Hematopoietic multipotent progenitor cell treated with erythropoietin and hydrocortisone succinate and interleukin-3 and kit ligand, for 4 days (in vitro differentiated cells): ENCODE results near the gene CAPN3.
A peak's percentile ranks its signal among the peaks of the same experiment; 100 is the strongest.

Experiments
- DNase-seq: peaks from one replicate; pipeline ENCODE4 v3.0.0-alpha.2; 2015

CAPN3 gene

DNA sequence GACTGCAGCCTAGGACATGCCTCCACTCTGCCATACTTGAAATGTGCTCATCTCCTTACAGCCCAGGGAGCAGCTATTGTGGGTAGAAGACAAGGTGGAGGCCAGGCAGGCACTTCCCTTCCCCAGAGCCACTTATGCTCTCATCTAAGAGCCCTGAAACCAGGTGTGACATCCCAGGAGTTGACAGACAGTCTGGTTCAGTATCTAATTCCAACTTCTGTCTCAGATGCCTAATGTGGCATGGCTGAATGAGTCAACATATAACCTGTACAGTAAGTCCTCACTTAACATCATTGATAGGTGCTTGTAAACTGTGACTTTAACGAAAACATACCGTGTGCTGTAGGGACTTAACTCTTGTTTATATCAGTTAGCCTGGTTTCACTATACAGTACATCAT lies 1.2 kb upstream of the CAPN3 start:
- no peak for DNase-seq

GRCh38 chr15:42359985-42360384 lies 684 bp downstream of the CAPN3 start:
- no peak for DNase-seq

DNA sequence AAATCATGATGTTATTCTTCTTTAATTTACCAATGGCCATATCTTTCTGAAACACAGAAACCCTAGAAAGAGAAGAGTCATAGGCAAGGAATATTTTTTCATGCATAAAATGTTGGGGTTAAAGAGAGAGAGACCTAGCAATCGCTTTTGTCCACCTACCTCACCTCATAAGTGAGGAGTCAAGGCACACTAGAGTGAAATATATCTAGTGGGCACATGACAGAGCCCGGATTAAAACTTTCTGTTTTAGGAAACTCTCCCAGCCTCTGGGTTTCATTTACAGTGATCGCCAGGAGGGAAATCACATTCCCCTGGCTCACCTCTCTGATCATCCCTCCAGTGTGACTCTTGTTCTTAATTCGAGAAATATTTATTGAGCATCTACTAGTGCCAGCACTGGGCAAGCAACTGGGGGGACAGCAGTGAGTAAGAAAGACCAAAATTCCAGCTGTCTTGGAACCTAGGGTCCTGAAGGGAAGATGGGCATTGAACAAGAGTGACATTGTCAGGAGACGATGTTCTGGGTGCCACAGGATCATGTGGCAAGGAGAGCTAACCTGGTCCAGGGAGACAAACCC lies 1.3 kb downstream of the CAPN3 start:
- no peak for DNase-seq

- no peak for DNase-seq
These were observed 4.2 kb downstream of the CAPN3 start for GRCh38 chr15:42363487-42363886.

GRCh38 chr15:42363942-42364341 lies 4.6 kb downstream of the CAPN3 start:
- DNase-seq: no peak

DNA sequence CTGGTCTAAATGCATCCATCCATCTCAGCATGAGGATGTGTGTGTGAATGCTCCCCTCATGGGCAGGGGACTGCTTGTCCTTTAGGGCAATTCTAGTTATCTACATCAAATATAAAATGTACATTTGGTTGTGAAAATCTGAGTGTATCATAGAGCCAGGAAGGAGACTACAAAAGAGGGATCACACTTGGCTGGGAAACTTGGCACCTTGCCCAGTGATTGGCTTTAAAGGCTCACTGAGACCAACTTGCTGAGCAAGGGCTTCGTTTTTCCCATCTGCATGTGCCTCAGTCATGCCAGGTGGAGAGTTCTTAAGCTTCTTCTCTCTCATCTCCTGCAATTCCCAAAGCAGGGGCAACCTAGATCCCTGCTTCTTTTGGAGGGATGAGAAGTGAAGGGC lies 5.2 kb downstream of the CAPN3 start:
- DNase-seq: no peak

DNA sequence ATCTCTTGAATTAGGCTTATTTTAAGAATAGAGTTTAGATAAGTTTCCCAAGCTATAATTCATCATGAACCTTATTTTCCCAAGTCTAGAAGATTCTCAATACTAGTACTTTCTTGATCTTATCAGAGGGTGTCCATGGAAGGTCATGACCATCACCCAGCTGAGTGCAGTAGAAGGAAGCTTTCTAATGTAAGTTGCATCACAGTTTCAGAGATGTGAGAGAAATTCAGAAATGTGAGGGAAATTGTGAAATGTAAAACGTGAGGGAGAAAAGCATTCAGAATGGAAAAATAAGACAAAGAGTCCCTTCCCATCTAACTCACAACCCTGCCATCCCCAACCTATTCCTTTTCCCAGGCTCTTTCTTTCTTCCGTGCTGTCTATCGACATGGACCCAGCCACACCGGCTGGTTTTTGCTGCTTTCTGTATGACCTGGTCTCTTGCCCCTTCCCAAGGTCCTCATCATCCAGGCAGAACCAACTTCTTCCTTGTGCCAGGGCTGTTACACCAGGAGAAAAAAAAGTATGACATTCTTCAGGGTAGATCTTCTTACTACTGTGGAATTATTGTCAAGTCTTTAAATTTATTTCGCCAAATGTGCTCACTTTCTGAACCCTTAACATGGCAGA lies 6.7 kb downstream of the CAPN3 start:
- no peak for DNase-seq

DNA sequence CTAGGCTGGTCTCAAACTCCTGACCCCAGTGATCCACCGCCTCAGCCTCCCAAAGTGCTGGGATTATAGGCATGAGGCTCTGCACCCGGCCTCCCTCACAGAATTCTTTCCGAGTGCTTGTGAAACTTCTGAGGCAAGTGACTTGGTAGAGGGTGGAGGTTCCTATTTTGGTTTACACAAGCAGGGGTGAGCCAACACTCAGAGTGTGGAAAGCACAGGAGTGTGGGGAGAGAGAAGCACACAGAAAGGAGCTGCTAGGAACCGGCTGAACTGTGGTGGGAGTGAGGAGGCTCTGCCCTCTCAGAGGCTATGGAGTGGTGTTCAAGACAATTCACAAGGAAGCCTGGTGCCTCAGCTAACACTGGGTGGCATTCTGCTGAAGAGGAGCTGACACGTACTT lies 7.7 kb downstream of the CAPN3 start:
- peak; percentile 31 for DNase-seq

GRCh38 chr15:42368096-42368495 lies 8.8 kb downstream of the CAPN3 start:
- DNase-seq: no peak

GRCh38 chr15:42371096-42371495 lies 11.8 kb downstream of the CAPN3 start:
- DNase-seq: peak; percentile 72

GRCh38 chr15:42373274-42373673 lies 14.0 kb downstream of the CAPN3 start:
- DNase-seq: peak; percentile 24

DNA sequence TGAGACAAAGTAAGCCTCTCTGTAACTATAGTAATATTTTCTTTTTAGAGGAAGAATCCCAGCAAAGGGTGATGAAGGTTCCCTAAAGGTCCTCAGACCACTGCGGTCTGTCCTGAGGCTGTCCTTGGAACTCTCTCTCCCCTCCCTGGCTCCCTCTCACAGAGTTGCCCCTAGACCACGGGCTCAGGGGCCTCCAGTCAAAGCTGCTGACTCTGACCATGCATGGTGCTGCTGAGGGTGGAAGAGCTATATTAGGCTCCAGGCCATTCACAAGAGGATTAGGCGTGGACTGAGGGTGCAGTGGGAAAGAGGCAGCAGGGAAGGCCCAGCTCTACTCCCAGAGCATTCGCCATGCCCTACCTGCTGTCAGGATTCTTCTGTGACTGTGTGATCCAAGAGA lies 14.6 kb downstream of the CAPN3 start:
- DNase-seq: no peak

DNA sequence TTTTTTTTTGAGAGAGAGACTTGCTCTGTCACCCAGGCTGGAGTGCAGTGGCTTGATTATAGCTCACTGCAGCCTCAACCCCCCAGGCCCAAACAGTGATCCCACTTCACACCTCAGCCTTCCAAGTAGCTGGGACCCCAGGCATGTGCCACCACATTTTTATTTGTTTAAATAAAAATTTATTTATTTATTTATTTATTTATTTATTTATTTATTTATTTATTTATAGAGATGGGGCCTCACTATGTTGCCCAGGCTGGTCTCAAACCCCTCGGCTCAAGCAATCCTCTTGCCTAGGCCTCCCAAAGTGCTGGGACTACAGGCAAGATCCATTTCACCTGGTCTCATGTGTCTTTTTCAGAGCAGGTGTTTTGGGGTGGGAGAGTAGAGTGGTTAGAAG lies 15.5 kb downstream of the CAPN3 start:
- DNase-seq: no peak

DNA sequence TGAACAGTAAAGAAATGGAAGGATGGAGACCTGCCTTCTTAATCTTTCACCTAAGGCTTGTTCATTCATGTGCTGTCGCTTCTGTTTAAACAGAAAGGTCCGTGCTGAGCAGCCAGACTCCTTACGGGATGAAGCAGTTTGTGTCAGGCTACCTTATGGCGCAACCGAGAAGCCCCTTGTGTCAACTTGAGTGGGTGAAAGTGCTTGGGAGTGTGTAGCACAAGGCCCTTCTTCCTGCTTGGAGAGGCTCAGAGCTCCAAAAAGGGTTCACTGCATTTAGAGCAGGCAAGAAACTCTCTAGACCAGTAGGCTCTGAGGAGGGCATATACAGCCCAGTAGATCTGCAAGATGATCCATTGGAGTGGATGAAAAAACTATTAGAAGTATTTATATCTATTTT lies 16.0 kb downstream of the CAPN3 start:
- no peak for DNase-seq

- peak; percentile 50 for DNase-seq
These were observed 16.6 kb downstream of the CAPN3 start for GRCh38 chr15:42375941-42376340.

DNA sequence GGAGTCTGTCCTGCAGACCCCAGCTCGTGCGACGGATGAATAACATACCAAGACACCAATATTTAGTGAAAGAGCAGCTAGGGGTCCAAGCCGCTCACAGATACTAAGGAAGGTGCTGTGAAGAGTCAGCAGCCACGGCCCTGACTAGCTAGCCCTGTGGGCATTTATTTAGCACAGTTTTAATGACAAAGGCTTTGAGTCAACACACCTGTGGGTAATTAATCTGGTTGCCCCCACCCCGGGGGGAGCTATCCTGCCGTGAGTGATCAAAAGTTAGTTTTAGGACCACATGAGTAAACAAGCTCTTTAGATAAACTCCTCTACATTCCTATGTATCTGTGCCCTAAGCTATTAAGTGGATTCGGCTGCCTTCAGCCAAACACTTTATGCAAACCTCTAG lies 18.7 kb downstream of the CAPN3 start:
- DNase-seq: no peak

DNA sequence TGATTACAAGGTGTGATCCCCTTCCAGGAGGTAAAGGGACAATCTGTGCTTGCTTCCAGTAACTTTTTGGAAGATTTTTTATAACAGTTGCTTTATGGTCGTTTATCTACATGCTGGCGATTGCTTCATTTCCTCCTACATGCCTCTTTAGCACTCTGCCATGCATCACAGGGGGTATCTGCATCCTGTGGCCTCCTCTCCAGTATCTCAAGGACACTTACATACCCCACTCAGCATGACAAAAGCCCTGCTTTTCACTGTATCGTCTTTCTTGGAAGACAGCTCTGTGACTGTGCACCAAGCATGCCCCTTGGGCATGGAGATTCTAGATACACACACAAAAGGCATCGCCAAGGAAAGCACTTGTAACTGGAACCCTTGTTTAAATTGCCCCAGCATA lies 25.3 kb downstream of the CAPN3 start:
- DNase-seq: peak; percentile 68

DNA sequence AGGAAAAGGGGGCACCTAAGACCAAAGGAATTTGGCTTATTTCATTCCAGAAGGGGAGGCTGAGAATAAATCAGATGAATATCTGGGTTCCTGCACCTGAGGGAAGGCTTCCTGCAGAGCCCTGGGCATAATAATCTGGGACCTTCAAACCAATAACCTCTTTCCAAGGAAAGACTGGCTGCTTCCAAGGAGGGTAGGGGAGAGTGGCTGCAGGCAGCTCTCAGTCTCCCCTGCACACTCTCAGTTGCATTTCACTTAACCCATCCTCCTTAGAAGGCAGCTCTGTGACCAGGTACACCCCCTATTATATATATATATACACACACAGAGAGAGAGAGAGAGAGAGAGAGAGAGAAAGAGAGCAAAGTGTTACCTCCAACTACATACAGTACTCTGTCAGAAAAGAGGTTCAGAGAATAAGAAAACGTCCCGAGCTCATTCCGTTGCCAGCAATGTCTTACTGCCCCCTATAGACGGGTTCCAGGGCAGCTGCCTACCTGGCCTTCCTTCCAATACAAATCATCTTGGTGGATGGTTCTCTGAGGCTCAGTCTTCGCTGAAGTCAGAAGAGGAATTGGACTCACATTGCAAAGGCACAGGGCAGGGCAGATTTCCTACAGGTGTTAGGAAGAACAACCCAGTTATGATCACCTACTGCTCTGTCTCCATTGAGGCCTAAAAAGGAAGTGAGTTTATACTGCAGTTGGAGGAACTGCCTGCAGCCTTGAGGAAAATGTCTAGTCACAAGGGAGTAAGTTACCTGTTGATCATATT lies 26.1 kb downstream of the CAPN3 start:
- peak; percentile 80 for DNase-seq

DNA sequence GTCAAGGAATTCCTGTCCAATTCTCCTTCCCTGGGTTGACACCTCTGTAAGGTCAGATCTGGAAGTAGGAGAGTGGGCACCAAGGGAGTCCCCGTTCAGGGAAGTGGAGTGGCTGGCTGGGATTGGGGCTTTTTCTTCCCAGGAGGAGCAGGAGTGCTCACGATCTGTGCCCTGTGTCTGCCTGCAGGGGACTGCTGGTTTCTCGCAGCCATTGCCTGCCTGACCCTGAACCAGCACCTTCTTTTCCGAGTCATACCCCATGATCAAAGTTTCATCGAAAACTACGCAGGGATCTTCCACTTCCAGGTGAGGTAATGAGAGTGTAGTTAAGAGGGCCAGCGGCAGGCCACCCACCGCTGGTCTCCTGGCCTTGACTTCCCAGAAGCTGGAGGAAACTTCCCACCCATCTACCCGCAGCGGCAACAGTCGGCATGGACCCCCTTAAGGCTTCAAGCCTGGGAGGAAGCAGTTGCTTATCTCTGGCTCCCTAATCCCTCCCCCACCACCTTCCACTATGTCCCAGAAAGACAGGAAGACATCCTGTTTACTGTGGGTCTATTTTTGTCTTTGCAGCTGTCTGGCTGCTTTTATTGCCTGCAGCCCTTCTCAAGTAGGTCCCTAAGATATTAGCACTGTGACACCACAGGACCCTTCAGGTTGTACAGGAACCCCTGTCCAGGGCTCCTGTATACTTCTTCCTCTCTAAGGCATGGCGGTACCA lies 26.8 kb downstream of the CAPN3 start:
- no peak for DNase-seq

DNA sequence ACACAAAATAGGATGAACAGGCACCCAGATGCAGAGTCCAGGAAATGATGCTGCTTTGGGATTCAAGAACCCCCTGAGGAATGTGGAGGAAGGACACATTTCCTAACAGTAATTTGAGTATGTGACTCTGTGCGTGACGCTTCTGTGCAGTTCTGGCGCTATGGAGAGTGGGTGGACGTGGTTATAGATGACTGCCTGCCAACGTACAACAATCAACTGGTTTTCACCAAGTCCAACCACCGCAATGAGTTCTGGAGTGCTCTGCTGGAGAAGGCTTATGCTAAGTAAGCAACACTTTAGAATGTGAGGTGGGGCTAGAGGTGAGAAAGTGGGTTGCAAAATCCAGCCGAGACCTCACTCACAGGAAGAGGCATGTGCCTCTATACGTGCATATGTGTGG lies 28.3 kb downstream of the CAPN3 start:
- no peak for DNase-seq

- DNase-seq: no peak
These were observed 33.2 kb downstream of the CAPN3 start for GRCh38 chr15:42392309-42393024.

DNA sequence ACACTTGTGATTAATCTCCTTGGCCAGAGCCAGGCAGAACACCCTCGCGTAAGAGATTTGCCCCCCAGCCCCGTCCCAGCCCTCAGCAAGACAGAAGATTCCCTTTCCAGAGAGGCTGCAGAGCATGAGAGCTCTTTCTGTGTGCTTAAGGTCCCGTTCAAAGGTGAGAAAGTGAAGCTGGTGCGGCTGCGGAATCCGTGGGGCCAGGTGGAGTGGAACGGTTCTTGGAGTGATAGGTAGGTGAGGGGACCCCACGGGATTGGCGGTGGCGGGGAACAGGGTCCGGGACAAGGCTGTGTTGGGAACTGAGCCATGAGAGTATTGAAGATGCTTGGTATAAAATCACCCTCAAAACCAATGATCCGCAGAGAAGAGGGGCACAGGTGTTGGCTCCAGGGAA lies 34.8 kb downstream of the CAPN3 start:
- no peak for DNase-seq

GRCh38 chr15:42395838-42396237 lies 36.5 kb downstream of the CAPN3 start:
- no peak for DNase-seq
